HepG2 (cell line): ENCODE measurements around the gene BANP. TPM values are rescaled to one million over a fixed set of nuclear protein-coding genes. Genes with fewer than 3 reads are reported as not detected.

ENCODE experiments used
- ATAC-seq: fragments of 200-7000 bp; cut with Tn5 transposase; 3 replicates; pipeline ENCODE4 v1.9.1; 2020; ENCODE audit warnings: mild to moderate bottlenecking, moderate library complexity
- BruUV-seq: library from RNA; stranded (reverse); fragments of 400-500 nt; replicated peaks from 2 replicates; lab custom pipeline; 2021; lab: Mats Ljungman, UMichigan
- CTCF ChIA-PET: fragments of 300-600 bp; formaldehyde crosslinking; extraction: SDS; loops from one replicate; lab custom pipeline; 2021; ENCODE audit warnings: low total read pairs, inconsistent platforms, low intra/inter-chr PET ratio; lab: Yijun Ruan, JAX
- POLR2A ChIA-PET: fragments of 350-600 bp; sonication (Branson Sonifier 250); formaldehyde crosslinking; loops from one replicate; lab custom pipeline; 2020; ENCODE audit warnings: antibody characterized with exemption, inconsistent platforms; lab: Yijun Ruan, JAX
- DNase-seq: peaks from one replicate; pipeline ENCODE4 v3.0.0-alpha.2; 2015; ENCODE audit warnings: low spot score
- FAIRE-seq: peaks from 3 replicates; lab custom pipeline; 2011; peaks lifted over from hg19 to GRCh38; lab: Jason Lieb, UNC
- H2AFZ ChIP-seq: one replicate; pipeline ENCODE4 v1.6.1; 2011; ENCODE audit warnings: low read length, inconsistent platforms
- H3K27ac ChIP-seq: fragments of 300-600 bp; 3 replicates; pipeline ENCODE4 v1.8.0; 2011; ENCODE audit warnings: mixed run types, mild to moderate bottlenecking, mixed read lengths, low read length, inconsistent platforms; ENCODE audit not compliant: insufficient read depth; ENCODE audit errors: extremely low read length
- H3K27me3 ChIP-seq, 2 experiments: fragments of 200-600 bp in 1 of 2; 2 replicates in 1 of 2; 3 replicates in 1 of 2; pipeline versions ENCODE4 v1.6.0 to v1.8.0; 2011; ENCODE audit warnings: low read length in 2 of 2, mild to moderate bottlenecking in 2 of 2, moderate library complexity in 2 of 2, inconsistent platforms in 1 of 2; ENCODE audit not compliant: insufficient read depth in 2 of 2, control insufficient read depth in 1 of 2
- H3K36me3 ChIP-seq, 2 experiments: fragments of 200-600 bp in 1 of 2; replicated peaks in 1 of 2; 2 replicates in 1 of 2; 3 replicates in 1 of 2; pipeline versions ENCODE4 v1.5.1 to v1.8.0; 2011; ENCODE audit warnings: low read length in 2 of 2, inconsistent platforms in 1 of 2; ENCODE audit not compliant: insufficient read depth in 2 of 2, control insufficient read depth in 1 of 2
- H3K4me1 ChIP-seq: 2 replicates; pipeline ENCODE4 v1.5.1; 2012; ENCODE audit warnings: low read length, inconsistent platforms; ENCODE audit not compliant: insufficient read depth
- H3K4me2 ChIP-seq: 2 replicates; pipeline ENCODE4 v1.6.0; 2011; ENCODE audit warnings: low read depth, low read length, inconsistent platforms
- H3K4me3 ChIP-seq, 3 experiments: fragments of 200-600 bp in 1 of 3; sonication (generic), shearing (Covaris generic) in 1 of 3; replicated peaks in 1 of 3; 2 replicates each; pipeline ENCODE4 v1.5.1; 2011 to 2016; ENCODE audit warnings: low read length in 3 of 3, inconsistent platforms in 2 of 3, low read depth in 2 of 3, mild to moderate bottlenecking in 2 of 3, control low read depth in 1 of 3, mixed read lengths in 1 of 3; ENCODE audit not compliant: insufficient read depth in 1 of 3
- H3K79me2 ChIP-seq: one replicate; pipeline ENCODE4 v1.6.1; 2011; ENCODE audit warnings: low read length, inconsistent platforms; ENCODE audit not compliant: insufficient read depth
- H3K9ac ChIP-seq: 2 replicates; pipeline ENCODE4 v1.6.0; 2011; ENCODE audit warnings: mild to moderate bottlenecking, low read depth, low read length, inconsistent platforms; ENCODE audit not compliant: insufficient read depth
- H3K9me3 ChIP-seq: 2 replicates; pipeline ENCODE4 v1.5.1; 2012; ENCODE audit warnings: mild to moderate bottlenecking, low read length
- H4K20me1 ChIP-seq: 2 replicates; pipeline ENCODE4 v1.6.0; 2011; ENCODE audit warnings: inconsistent platforms, mild to moderate bottlenecking, low read length, moderate library complexity; ENCODE audit not compliant: insufficient read depth
- AGO2 ChIP-seq: fragments of 200-400 bp; formaldehyde crosslinking; optimal IDR thresholded peaks from 2 replicates; pipeline ENCODE3; 2017; ENCODE audit warnings: mild to moderate bottlenecking, low read depth, low read length, moderate library complexity
- ATF7-NPFF ChIP-seq: sonication (generic); formaldehyde crosslinking; IDR thresholded peaks from 2 replicates; pipeline ENCODE4 v1.8.1; 2023; ENCODE audit warnings: mild to moderate bottlenecking, low read depth, missing genetic modification reagents, moderate library complexity
- BORCS8-MEF2B ChIP-seq: sonication (generic); formaldehyde crosslinking; IDR thresholded peaks from 2 replicates; pipeline ENCODE4 v1.8.0; 2022; ENCODE audit warnings: mild to moderate bottlenecking, missing genetic modification reagents
- DNMT1 ChIP-seq: sonication (generic); formaldehyde crosslinking; IDR thresholded peaks from 2 replicates; pipeline ENCODE4 v1.5.1; 2020; ENCODE audit warnings: mild to moderate bottlenecking, missing genetic modification reagents
- GATA4 ChIP-seq: sonication (generic); IDR thresholded peaks from 2 replicates; pipeline ENCODE4 v1.6.1; 2016; ENCODE audit warnings: antibody characterized with exemption, low read depth, borderline replicate concordance
- GZF1 ChIP-seq: sonication (generic); formaldehyde crosslinking; IDR thresholded peaks from 2 replicates; pipeline ENCODE4 v1.5.1; 2020; ENCODE audit warnings: mild to moderate bottlenecking, missing genetic modification reagents
- HNF4A ChIP-seq: sonication (generic); formaldehyde crosslinking; IDR thresholded peaks from 2 replicates; pipeline ENCODE4 v1.4.0; 2020; ENCODE audit warnings: missing genetic modification reagents
- HOXA3 ChIP-seq: sonication (generic); formaldehyde crosslinking; IDR thresholded peaks from 2 replicates; pipeline ENCODE4 v1.5.0; 2020; ENCODE audit warnings: missing genetic modification reagents
- KDM2A ChIP-seq: sonication (generic); formaldehyde crosslinking; IDR thresholded peaks from 2 replicates; pipeline ENCODE4 v1.4.0; 2020; ENCODE audit warnings: low read depth, missing genetic modification reagents, borderline replicate concordance
- LCORL ChIP-seq, 2 experiments: fragments of 450-650 bp in 1 of 2; sonication (generic) in 1 of 2; formaldehyde crosslinking in 1 of 2; IDR thresholded peaks; 2 replicates each; pipeline versions ENCODE4 v1.5.0 to v1.6.1; 2017 to 2020; ENCODE audit warnings: antibody characterized with exemption in 1 of 2, missing genetic modification reagents in 1 of 2
- MNT ChIP-seq: fragments of 450-650 bp; IDR thresholded peaks from 2 replicates; pipeline ENCODE4 v1.6.1; 2016
- NCOA5 ChIP-seq: sonication (generic); formaldehyde crosslinking; IDR thresholded peaks from 2 replicates; pipeline ENCODE4 v1.4.0; 2020; ENCODE audit warnings: missing genetic modification reagents
- RAD51 ChIP-seq: fragments of 450-650 bp; IDR thresholded peaks from 2 replicates; pipeline ENCODE4 v1.6.1; 2016; ENCODE audit warnings: borderline replicate concordance
- SP140L ChIP-seq: sonication (generic); formaldehyde crosslinking; IDR thresholded peaks from 2 replicates; pipeline ENCODE4 v1.4.0; 2020; ENCODE audit warnings: missing genetic modification reagents, borderline replicate concordance
- TFDP1 ChIP-seq: IDR thresholded peaks from 2 replicates; pipeline ENCODE4 v1.6.1; 2016; ENCODE audit warnings: missing compliant biosample characterization, missing genetic modification reagents, borderline replicate concordance
- ZFP41 ChIP-seq: sonication (generic); formaldehyde crosslinking; IDR thresholded peaks from 2 replicates; pipeline ENCODE4 v1.4.0; 2020; ENCODE audit warnings: mild to moderate bottlenecking, missing genetic modification reagents, borderline replicate concordance
- ZNF224 ChIP-seq: sonication (generic); formaldehyde crosslinking; IDR thresholded peaks from 2 replicates; pipeline ENCODE4 v1.5.0; 2020; ENCODE audit warnings: mild to moderate bottlenecking, missing genetic modification reagents
- ZNF543 ChIP-seq: sonication (generic); formaldehyde crosslinking; IDR thresholded peaks from 2 replicates; pipeline ENCODE4 v1.4.0; 2020; ENCODE audit warnings: mild to moderate bottlenecking, missing genetic modification reagents
- ZNF546 ChIP-seq: sonication (generic); formaldehyde crosslinking; conservative IDR thresholded peaks from 2 replicates; pipeline ENCODE4 v1.8.1; 2023; ENCODE audit warnings: mild to moderate bottlenecking, missing genetic modification reagents
- ZNF724P ChIP-seq: sonication (generic); formaldehyde crosslinking; IDR thresholded peaks from 2 replicates; pipeline ENCODE4 v1.8.0; 2022; ENCODE audit warnings: missing genetic modification reagents, borderline replicate concordance
- WGBS: methylation state at CpG from one replicate; pipeline ENCODE4 v1.1.6; 2017; ENCODE audit warnings: low lambda C conversion rate; 5-methylcytosine and 5-hydroxymethylcytosine counted together
- in situ Hi-C: cut with HindIII; loops from 2 replicates; pipeline ENCODE4 v1.10.0; 2017; ENCODE audit warnings: low pct_unique_long_range_greater_than_20kb; ENCODE audit not compliant: extremely low pct_ligation_motif_present
- intact Hi-C: fragments of 100-400 bp; cut with micrococcal nuclease; formaldehyde crosslinking; loops from one replicate; pipeline ENCODE4 v1.10.0; 2022; ENCODE audit not compliant: unreplicated experiment
- polyA plus RNA-seq, 8 experiments: library from polyadenylated mRNA; depleted of rRNA in 3 of 8; stranded (reverse) in 7 of 8; unstranded in 1 of 8; fragments of >200 nt; fragmentation: Illumina TruSeq in 4 of 8; extraction: Trizol in 4 of 8; gene quantifications; 2 replicates each; pipeline versions ENCODE4 v1.2.1 to v1.2.3, GENCODE V29; 2011 to 2016; ENCODE audit warnings: low read depth in 4 of 8, missing spikeins in 1 of 8, mixed read lengths in 1 of 8; ENCODE audit not compliant: insufficient read depth in 1 of 8
- total RNA-seq, 5 experiments: library from RNA; depleted of rRNA; stranded (reverse); fragments of >200 nt; fragmentation: Illumina TruSeq; extraction: Trizol; gene quantifications; 2 replicates each; pipeline ENCODE4 v1.2.3, GENCODE V29; 2016; ENCODE audit warnings: low read depth in 1 of 5

BANP gene
- total and polyA plus RNA-seq, 2 of the 13 experiments (the other 11 are each of a cell fraction or from before 2014, with no cell fraction given): 20.2 to 23.8 TPM

- Histone ChIP-seq H2AFZ (no peak overlapping the region), H3K27ac (no peak overlapping the region), H3K4me2 (no peak overlapping the region), H3K27me3 (peaks cover 6 to 31% of the 10 kb centered on the region in 2 experiments; a peak in 4 of 5 replicates), H3K4me1 (no peaks in the 10 kb centered on the region), H3K9ac (no peak overlapping the region), H4K20me1 (no peaks in the 10 kb centered on the region), H3K36me3 (no peaks in the 10 kb centered on the region), H3K4me3 (no peak overlapping the region), H3K79me2 (no peaks in the 10 kb centered on the region), H3K9me3 (no peaks in the 10 kb centered on the region)
- in situ Hi-C loops: no loop called here
- CTCF ChIA-PET: no interaction called here
- no TSS peak for BruUV-seq
- intact Hi-C loops: no loop called here
- TF ChIP-seq ZNF724P (CRISPR knock-in tag): no peak
- no peak for TF ChIP-seq KDM2A
- no peak for TF ChIP-seq GATA4
- no peak for TF ChIP-seq DNMT1 (CRISPR knock-in tag)
- TF ChIP-seq ZNF224 (CRISPR knock-in tag): no peak
- TF ChIP-seq MNT: peak; percentile 91
- POLR2A ChIA-PET: no interaction called here
- FAIRE-seq (no peak), ATAC-seq (no peak), DNase-seq (no peak)
- 64% methylated on average over 14 of the region's 17 CpGs for WGBS
Measured at GRCh38 chr16:88102597-88102996, 151.4 kb downstream of the BANP start.

- POLR2A ChIA-PET: no interaction called here
- Histone ChIP-seq H3K27ac (no peak overlapping the region), H3K9me3 (no peaks in the 10 kb centered on the region), H3K36me3 (no peaks in the 10 kb centered on the region), H2AFZ (no peak overlapping the region), H3K4me1 (no peaks in the 10 kb centered on the region), H3K27me3 (peaks cover 6 to 31% of the 10 kb centered on the region in 2 experiments; a peak in 4 of 5 replicates), H3K9ac (no peak overlapping the region), H3K4me3 (no peak overlapping the region), H4K20me1 (no peaks in the 10 kb centered on the region), H3K4me2 (no peak overlapping the region), H3K79me2 (no peaks in the 10 kb centered on the region)
- no TSS peak for BruUV-seq
- no peak for ATAC-seq
- no peak for FAIRE-seq
- intact Hi-C loops (no loop called here), in situ Hi-C loops (no loop called here)
- WGBS: 56% methylated on average over 9 of the region's 15 CpGs
- no peak for DNase-seq
- CTCF ChIA-PET: no interaction called here
- no peak for TF ChIP-seq TFDP1 (CRISPR knock-in tag)
- no peak for TF ChIP-seq GZF1 (CRISPR knock-in tag)
- no peak for TF ChIP-seq SP140L (CRISPR knock-in tag)
- no peak for TF ChIP-seq ZNF543 (CRISPR knock-in tag)
- no peak for TF ChIP-seq BORCS8-MEF2B (CRISPR knock-in tag)
- no peak for TF ChIP-seq HNF4A
- TF ChIP-seq ZNF546: no peak
- TF ChIP-seq RAD51: no peak
- no peak for TF ChIP-seq LCORL (IDR thresholded peaks at IDR 0.05)
- TF ChIP-seq LCORL (CRISPR knock-in tag; IDR thresholded peaks at IDR 0.05): no peak
- TF ChIP-seq ZFP41 (CRISPR knock-in tag): no peak
- TF ChIP-seq NCOA5 (CRISPR knock-in tag): no peak
- TF ChIP-seq HOXA3 (CRISPR knock-in tag): no peak
- TF ChIP-seq ATF7-NPFF: no peak
- no peak for TF ChIP-seq AGO2
Measured at GRCh38 chr16:88103011-88103410, 151.8 kb downstream of the BANP start.
